HG03460 (cell line): ENCODE data around the gene TEK.
"Not testable (repeated sequence)": the region's sequence is repeated elsewhere in the genome, so short reads cannot be mapped to it uniquely, and the experiment has no call there.

Experiments used
- ATAC-seq: cut with Tn5 transposase; IDR thresholded peaks from one replicate; pipeline ENCODE4 v1.9.1; 2021; ENCODE audit not compliant: unreplicated experiment

The TEK gene

GRCh38 chr9:27210588-27210987, 101.6 kb downstream of the TEK start:
- no peak for ATAC-seq

DNA sequence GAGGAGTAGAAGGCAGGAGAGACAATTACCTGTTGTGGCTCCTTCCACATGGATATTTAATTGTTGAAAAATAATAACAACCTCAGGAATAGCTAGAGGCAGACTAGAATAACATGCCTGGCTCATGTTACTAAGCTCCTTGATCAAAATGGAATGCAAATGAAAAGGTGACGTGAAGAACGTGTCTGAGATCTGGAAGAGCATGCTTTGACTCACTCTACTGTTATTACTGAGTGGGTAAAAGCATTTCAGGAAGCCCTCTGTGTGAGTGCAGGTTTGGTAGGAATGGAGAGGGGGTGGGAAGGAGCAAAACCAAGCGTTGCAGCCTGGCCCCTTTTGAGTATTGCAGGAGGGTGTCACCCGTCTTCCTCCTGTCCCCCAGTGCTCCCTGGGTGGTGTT, 103.2 kb downstream of the TEK start:
- no peak for ATAC-seq

- no peak for ATAC-seq
Measured at GRCh38 chr9:27212621-27213020, 103.6 kb downstream of the TEK start.

DNA sequence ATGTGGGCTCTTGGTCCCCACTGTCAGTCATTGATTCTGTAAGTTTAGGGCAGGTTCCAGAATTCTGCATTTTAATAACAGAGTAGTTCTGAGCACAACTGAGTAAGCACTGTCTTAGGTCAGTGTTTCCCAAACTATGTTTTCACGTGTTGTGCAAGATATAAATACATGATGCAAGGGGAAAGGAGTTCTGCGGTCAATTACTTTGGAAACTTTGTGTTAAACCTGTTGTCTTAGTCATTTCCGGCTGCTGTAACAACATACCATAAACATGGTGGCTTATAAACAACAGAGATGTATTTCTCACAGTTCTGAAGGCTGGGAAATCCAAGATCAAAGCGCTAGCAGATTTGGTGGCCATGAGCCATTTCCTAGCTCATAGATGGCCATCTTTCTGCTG, 118.2 kb downstream of the TEK start:
- ATAC-seq = no peak

DNA sequence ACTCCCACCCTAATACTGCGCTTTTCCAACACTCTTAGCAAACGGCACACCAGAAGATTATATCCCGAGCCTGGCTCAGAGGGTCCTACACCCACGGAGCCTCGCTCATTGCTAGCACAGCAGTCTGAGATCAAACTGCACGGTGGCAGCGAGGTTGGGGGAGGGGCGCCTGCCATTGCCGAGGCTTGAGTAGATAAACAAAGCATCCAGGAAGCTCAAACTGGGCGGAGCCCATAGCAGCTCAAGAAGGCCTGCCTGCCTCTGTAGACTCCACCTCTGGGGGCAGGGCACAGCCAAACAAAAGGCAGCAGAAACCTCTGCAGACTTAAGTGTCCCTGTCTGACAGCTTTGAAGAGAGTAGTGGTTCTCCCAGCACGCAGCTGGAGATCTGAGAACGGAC, 130.6 kb downstream of the TEK start:
- ATAC-seq = not testable (repeated sequence)

GRCh38 chr9:27247756-27248155, 138.7 kb downstream of the TEK start:
- no peak for ATAC-seq

DNA sequence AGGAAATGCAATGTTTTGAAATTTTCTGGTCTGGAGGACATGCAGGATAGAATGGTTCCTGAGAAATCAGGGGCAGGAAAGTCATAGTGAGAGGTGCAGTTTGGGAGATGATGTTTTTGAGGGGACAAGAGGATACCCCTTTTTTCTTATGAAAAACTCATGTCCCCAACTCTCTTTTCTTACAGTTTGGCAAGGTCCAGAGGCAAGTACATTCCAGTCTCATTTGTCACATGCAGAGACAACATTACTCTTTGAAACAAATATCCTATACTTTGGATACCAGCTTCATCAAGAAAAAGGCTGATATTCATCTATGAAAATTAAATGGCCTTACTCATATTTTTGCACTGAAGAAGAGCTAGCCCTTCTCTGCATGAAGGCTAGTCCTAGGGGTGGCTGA, 139.7 kb downstream of the TEK start:
- no peak for ATAC-seq

GRCh38 chr9:27258662-27259061, 149.6 kb downstream of the TEK start:
- ATAC-seq = no peak

DNA sequence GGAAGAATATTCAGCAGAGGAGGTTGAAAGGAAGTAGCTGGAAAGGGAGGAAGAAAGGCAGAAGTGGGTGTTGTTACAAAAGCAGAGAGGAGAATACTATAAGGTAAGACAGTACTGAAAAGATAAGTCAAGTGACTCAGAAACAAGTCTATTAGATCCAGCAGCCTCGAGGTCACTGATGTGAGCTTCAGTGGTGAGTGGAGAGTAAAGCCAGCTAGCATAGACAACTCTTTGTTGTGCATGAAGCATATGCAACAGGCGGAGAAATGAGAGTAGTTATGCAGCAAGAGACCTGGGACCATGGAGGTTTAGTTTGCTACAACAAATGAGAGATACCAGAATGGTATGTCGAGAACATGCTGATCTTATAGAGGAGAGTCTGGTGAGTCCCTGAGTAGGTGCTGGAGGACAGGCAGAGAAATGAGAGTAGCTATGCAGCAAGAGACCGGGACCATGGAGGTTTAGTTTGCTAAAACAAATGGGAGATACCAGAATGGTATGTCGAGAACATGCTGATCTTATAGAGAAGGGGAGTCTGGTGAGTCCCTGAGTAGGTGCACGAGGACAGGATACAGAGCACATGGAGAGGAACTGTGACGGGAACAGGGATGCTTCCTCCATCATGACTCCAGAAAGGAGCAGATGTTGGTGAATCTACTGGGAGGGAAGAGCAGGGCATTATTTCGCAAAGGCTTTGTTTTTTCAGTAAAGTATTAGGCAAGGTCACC, 151.9 kb downstream of the TEK start:
- no peak for ATAC-seq

GRCh38 chr9:27261517-27262211, 152.6 kb downstream of the TEK start:
- no peak for ATAC-seq

DNA sequence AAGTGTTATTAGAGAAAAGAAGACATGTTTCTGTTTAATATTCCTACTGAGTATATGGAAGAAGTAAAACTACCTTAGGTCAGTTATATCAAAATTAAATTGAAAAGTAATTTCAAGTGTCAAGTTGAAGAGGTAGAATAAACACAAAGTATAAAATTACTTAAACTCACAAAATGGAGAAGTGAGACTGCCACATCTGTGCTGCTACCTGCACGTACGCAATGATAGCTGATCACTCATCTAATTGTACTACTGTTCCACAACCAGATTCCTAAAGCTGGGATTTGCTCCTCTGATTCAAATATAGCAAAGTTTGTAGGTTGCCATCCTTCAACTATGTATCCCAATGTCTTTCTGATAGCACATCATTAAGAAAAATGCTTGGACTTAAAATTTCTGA, 163.1 kb downstream of the TEK start:
- ATAC-seq = no peak

GRCh38 chr9:27273186-27273585, 164.2 kb downstream of the TEK start:
- no peak for ATAC-seq

- ATAC-seq = peak; percentile 49
Measured at GRCh38 chr9:27276193-27277030, 167.4 kb downstream of the TEK start.

DNA sequence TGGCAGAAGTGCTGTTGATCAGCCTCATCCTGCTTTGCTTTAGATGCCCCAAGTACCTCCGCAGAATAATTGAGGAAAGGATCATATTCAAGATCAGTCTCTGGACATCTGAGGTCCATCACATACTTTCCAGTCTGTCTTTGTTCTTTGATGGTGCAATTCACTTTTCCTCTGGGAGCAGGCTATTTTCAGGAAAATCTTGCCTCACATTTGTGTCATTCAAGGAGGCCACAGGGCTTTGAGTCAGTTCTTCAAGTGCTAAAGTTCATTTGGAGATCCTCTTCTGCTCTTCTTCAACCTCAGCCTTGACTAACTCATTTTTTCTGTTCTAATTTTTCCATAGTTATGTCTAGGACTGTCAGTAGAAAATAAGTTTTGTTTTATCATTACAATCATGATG, 169.3 kb downstream of the TEK start:
- no peak for ATAC-seq

DNA sequence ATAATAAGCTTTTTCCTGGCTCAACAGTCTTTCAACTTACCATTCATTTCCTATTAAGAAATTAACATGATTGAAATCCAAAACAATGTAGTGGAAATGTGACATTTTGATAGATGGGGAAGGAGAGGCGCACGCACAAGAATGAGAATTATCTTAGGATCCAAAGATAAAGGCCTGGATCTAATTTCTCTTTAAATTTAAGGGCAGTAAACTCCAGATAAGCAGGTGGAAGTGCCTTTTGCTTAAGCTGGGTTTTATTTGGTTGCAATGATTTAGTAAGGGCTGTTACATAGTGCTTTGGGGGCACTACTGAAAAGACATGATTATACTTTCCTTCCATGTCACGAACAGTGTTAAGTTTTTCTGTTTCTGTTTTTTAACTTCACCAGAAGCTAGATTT, 170.6 kb downstream of the TEK start:
- no peak for ATAC-seq
